Activated CD4-positive, CD25-positive, alpha-beta regulatory T cell treated with anti-CD3 and anti-CD28 coated beads, Interleukin-2, amount 50 U/mL, for 24 hours (primary cell): ENCODE measurements around the gene TEX26.
"Not testable (repeated sequence)": the region's sequence is repeated elsewhere in the genome, so short reads cannot be mapped to it uniquely, and the experiment has no call there.

ENCODE experiments used
- ATAC-seq, 2 donors: fragments of 150-1000 bp; cut with Tn5 transposase; one replicate each; pipeline ENCODE4 v1.10.0; 2021; ENCODE audit warnings: mild to moderate bottlenecking in 1 of 2, moderate library complexity in 1 of 2

Gene TEX26

DNA sequence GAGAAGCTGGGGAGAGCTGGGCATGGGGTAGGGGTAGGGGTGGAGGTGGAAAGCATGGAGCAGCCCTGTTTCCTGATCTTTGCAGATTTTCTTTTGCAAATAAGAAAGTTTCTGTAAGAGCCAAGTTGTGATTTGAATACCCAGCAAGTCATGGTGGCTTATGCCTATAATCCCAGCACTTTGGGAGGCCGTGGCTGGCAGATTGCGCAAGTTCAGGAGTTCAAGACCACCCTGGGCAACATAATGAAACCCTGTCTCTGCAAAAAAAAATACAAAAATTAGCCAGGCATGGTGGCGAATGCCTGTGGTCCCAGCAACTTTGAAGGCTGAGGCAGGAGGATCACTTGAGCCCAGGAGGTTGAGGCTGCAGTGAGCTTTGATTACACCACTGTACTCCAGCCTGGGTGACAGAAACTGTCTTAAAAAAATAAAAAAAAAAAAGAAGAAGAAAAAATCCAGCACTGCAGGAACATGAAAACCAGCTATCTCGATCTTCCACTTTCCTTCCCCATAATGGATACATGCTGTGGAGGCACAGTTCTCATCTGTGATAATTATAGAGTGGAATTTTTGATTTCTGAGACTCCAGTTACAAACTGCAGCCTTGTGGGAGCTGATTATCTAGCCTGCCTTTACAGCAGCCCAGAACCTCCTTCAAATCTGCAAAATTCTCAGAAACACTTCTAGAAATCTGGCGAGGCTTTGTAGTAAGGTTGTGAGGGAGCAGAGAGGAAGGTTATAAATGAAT lies 12.1 kb upstream of the TEX26 start:
- no peak for ATAC-seq

DNA sequence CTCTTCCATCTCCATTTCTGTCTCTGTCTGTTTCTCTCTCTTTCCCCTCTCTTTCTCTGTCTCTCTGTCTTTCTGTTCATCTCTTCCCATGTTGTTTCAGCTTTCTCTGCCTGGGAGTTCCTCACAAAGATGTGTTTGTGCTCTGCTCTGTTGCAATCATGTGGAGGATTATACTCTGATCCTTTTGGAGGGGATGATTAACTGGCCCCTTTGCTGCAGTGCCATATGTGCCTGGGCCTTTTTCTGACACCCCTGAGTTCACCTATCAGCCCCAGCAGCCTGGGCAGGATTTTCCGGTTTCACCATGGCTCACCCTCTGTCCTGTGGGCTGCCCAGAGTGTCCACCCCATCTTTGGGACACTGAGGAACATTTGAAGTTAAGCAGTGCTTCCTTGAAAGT lies 9.0 kb upstream of the TEX26 start:
- ATAC-seq = no peak

DNA sequence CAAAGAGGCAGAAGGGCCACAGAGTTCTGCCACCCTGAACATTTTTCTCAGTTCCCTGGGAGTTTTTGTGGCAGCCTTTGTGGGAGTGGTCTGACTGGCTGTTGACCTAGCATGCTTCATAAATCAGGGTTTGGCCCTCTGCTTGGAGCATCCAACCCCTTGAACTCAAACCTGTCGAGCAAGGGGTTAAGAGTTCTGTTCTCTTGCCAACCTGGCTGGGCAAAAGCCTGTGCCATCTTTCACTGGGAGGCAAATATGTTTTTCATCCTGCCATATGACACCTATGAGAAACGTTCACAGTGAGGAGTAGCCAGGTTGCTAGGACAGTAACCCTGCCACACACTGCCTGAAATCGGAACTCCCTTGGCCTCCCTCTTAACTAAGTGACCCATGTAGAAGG lies 7.7 kb upstream of the TEX26 start:
- no peak for ATAC-seq

DNA sequence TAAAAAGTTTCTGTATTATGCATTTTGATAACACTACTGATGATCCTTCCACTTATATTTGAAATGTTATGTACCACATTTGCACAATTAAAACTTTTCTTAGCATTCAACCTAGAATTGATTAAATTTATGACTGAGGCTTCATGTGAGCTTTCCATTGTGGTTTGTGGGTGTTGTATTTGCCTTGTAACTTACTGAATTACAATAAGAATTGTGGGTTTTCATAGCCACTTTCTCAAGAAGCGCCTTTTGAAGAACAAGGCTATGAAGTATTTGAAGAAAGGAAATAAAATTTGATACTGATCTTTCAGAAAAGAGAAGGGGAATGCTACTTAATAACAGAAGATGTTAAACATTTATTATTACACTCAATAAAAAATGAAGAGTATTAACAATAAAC lies 7.0 kb upstream of the TEX26 start:
- ATAC-seq = no peak

- no peak for ATAC-seq
These were observed 5.7 kb upstream of the TEX26 start for GRCh38 chr13:30926781-30927180.

- not testable (repeated sequence) for ATAC-seq
These were observed 5.3 kb upstream of the TEX26 start for GRCh38 chr13:30927188-30927587.

GRCh38 chr13:30927595-30927994 lies 4.9 kb upstream of the TEX26 start:
- no peak for ATAC-seq

- ATAC-seq = no peak
These were observed 3.5 kb upstream of the TEX26 start for GRCh38 chr13:30928978-30929377.

GRCh38 chr13:30933354-30933670 lies 856 bp downstream of the TEX26 start:
- ATAC-seq = no peak

DNA sequence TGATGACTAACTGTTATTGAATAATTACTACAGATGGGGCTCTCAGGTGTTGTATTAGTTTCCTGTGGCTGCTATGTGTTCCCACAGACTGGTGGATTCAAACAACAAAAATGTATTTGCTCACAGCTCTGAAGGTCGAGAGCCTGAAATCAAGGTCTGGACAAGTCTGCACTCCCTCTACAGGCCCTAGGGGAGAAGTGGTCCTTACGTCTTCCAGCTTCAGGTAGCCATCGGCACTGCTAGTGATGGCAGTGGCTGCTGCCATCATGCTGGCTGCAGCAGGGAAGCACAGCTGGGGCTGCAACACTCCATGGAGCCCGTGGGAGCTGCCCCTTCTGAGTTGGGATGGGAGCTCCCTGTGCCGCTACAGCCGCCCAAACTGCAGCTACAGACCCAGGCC lies 1.9 kb downstream of the TEX26 start:
- ATAC-seq = no peak

DNA sequence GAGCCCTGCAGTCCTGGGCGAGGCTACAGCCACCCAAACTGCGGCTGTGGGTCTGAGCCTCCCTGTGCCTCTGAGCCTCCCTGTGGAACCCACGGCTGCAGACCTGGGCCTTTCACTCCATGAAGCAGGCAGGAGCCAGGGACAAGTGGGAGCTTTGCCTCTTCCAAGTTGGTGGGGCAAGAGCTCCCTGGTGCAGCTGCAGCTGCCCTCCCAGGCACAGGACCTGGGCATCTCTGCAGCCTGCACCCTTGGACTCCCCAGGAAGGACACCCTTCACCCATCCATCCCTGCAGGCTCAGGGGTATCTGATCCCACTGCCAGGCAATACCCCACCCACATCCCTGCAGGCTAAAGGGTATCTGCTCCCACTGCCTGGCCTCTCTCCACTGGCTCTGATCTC lies 2.3 kb downstream of the TEX26 start:
- ATAC-seq = no peak

GRCh38 chr13:30936971-30937370 lies 4.5 kb downstream of the TEX26 start:
- no peak for ATAC-seq

DNA sequence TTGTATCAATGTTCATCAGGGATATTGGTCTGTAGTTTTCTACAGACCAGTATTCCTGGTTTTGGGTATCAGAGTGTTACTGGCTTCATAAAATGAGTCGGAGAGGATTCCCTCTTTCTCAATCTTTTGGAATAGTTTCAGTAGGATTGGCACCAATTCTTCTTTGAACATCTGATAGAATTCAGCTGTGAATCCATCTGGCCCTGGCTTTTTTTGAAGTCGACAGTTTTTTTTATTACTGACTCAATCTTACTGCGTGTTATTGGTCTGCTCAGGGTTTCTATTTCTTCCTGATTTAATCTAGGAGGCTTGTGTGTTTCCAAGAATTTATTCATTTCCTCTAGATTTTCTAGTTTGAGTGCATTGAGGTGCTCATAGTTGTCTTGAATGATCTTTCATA lies 11.4 kb downstream of the TEX26 start:
- no peak for ATAC-seq

GRCh38 chr13:30957258-30957943 lies 24.9 kb downstream of the TEX26 start:
- ATAC-seq = no peak

DNA sequence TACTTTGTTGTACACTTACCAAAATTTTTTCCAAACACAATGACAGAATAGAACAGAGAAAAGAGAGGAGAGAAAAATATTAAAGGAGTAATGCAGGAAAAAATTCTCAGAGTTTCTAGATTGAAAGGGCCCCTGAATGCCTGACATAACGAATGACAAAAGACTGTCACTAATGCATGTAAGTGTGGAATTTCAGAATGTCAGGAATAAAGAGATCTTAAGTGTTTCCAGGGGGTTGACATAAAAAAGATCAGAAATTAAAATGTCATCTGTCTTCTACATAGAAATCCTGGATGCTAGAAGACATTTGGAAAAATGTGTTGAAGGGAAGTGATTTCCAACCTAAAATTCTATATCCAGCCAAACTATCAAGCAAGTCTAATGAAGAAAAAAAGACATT lies 27.2 kb downstream of the TEX26 start:
- no peak for ATAC-seq

GRCh38 chr13:30963791-30964190 lies 31.3 kb downstream of the TEX26 start:
- no peak for ATAC-seq

DNA sequence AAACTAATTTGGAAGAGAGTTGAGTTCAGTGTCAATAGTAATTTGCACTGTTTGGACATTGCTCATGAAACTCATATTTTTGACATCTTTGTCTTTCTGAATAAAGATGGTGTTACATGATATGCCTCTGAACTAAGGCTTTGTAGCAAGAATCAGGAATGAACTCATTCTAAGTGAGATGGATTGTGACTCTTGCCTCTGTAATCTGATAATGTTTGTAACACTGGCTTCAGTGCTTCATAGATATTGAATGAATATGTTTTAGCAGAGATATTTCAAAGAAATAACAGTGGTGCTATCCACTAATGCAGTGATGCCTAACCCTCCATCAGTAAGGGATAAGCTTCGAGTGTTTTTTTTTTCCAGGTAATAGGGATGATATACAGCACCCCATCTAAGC lies 32.9 kb downstream of the TEX26 start:
- no peak for ATAC-seq

DNA sequence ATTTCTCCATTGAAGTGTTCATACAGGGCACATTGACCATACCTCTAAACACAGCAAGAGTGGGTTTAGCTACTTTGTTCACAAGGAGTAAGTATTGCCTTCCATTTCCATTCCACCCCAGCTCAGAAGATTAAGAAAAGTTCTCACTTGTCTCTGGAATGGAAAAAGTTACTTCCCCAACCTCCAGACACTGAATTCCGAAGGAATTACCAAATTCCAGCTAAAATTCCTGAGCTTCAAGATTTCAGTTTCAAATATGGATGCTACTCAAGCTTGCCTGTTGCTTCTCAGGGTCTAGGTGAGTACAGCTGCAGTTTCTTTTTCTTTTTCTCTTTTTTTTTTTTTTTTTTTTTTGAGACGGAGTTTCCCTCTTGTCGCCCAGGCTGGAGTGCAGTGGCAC lies 33.6 kb downstream of the TEX26 start:
- ATAC-seq = no peak

DNA sequence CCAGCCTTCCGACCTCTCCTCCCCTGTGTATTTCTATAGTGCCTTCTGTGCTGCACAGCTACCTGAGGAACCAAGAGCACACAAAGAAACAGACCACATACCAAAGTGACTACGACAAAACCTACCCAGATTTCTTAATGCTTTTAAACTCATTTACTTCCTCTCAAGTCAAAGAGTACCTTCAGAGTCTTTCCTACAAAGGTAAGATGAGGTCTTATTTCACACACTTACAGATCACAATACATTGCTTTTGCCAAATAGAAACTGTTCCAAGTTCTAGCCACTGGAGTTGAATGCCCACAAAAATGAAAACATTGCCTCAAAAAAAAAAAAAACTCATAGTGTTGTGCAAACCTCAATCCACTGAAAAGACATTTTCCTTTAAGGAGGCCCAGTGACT lies 36.4 kb downstream of the TEX26 start:
- ATAC-seq = no peak

DNA sequence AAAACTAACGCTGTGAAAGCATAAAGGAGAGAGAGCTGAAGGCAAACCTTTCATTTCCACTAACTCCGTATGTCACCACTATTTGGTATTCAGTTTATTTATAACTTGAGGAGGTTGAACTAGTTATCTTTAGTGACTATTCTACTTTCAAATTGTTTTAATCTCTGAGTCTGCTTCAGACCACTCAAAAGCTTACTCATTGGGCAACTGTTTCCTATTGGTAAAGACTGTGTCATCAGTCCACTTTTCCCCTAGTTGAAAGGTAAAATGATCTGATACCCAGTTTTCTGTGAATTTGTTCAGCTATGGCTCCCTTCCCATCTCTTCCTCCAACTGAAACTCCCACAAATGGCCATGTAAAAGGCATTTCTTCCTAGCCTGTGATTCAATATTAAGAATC lies 39.1 kb downstream of the TEX26 start:
- no peak for ATAC-seq

DNA sequence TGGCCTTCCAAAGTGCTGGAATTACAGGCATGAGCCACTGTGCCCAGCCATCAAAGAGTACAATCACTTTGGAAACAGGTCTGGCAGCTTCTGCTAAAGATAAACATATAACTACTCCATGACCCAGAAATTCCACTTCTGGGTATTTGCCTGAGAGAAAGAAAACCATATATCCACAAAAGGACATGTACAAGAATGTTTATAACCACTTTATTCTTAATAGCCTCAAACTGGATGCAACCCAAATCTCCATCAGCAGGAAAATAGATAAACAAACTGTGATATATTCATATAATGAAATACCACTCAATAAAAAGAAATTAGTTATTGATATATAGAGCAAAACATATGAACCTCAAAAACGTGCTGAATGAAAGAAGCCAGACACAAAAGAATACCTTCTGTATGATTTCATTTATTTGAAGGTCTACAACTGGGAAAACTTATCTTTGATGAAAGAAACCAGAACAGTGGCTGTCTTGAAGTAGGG lies 40.5 kb downstream of the TEX26 start:
- ATAC-seq = no peak

DNA sequence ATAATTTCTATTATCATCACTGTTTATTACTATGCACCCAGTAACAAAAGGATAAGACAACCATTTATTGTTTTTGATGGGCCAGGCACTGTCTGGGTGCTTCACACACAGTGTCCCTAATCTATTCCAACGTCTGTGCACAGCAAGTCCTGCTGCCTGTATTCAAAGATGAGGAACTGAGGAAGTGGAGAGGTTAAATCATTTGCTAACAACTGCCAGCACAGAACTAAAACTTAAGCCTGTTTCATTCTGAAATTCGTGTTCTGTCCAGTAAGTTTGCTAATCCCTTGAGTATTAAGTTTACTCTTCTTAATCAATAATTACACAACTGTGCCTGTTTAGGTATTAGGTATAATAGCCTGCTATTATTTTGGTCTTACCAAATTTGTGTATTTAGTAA lies 41.9 kb downstream of the TEX26 start:
- no peak for ATAC-seq

DNA sequence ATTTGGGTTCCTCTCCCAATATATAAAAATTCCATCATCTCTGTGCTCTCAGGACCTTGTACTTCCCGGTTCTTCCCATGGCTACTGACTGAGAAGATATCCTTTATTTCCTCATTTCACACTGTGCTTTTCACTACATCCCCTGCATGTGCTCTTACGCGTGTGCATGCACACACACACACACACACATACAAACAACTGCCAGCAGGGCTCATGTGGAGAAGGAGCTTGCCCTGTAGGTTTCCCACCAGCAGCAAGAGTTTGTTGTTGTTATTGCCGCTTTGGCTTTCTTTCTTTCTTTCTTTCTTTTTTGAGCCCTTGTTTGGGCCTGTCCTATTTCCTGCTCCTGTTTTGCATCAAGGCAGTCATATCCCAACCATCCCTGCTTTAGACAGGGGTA lies 43.6 kb downstream of the TEX26 start:
- no peak for ATAC-seq
